ENCODE data around the gene PDE1C.

Gene PDE1C

DNA sequence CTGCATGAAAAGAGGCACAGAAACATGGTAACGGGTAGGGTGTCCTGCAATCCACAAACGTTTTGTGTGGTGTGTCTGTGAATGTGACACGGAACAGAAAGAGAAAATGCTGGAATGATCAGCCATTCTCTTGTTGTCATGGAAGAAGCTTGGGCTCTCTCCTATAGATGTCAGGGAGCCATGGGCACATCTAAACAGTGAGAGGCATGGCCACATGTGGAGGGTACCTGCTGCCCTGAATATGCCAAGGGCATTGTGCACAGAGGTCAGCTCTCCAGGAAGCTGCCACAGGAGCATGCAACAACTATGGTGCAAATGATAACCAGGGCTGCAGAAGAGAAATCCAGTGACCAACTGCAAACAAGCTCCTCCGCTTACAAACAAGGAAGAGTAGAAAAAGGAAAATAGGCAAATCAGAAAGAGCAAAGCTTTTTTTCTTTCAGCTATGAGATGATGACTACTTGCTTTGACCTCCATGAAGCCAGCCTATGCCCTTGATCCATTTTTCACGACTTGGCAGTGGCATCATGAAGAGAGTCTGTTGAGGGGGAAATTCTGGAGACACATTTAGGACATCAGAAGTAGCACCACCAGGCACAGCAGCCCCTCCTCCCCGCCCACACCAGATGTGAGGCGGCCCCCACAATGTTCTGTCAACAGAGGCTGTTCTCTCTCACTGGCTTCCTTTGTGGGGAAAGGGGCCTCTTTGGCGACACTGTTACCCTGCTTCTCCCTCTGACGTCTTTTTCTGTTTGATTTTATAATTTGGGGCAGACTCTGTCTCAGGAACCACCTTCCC is 4.8 kb upstream of the PDE1C start:
- no peak for DNase-seq (ENCODE audit: low read depth)

DNA sequence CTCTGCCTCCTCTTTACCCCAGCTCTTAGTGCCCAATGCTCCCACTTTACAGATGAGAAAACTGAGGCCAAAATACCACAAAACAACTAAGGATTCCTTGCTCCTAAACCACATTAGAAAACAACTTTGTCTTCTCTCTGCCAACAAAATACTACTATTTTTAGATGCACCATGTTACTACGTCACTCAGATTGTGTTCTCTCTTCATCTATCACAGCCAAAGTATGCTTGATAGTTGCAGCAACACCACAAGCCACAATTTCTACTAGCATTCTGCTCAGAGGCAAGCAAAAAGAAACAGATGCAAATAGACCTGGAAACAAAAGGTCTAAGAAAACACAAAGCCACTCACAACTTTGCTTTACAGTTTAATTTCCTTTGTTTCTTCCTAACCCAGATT is 3.3 kb upstream of the PDE1C start:
- DNase-seq (ENCODE audit: low read depth): no peak

DNA sequence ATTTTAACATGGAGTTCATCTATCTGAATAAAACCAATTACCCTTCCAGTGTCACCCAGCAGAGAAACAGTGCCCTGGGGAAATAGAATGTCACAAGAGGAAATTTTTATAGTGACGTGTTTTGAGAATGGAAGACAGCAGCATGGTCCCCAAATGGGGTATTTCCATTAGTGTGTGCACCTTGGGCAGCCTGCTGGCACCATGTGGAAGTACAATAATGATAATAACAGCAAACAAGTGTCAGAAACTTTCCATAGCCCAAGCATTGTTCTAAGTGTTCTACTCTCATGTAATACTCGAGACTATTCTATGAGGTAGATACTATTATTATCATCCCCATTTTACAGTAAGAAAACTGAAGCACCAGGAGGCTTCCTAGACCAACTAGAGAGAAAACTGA is 2.2 kb upstream of the PDE1C start:
- DNase-seq (ENCODE audit: low read depth): no peak

DNA sequence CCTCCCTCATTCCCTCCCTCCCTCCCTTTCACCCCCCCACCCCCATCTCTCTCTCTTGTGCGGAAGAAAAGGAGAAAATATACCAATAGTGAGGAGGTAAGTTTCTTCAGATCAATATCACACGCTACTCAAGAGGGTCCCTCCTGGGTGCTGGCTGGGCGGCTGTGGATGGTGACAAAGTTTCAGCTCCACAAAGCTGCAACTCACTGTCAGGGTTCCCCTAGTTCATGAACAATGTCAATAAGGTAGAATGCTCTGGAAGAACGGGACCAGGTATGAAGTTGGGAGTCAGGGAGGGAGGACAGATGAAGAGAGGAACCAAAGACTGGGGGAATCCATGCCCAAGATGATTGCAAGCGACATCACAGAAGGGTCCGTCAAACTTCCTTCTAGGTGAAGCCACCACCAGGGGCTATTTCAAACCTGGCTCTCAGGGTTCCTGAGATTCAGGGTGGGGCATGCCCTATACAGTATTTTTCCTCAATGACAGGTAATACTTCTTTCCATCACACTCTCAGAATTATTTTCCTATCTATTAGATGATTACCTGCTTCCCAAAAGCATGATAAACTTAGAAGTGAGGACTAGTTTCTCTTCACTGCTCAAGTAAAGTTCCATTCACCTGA is 1.4 kb upstream of the PDE1C start:
- no peak for DNase-seq (ENCODE audit: low read depth)

DNA sequence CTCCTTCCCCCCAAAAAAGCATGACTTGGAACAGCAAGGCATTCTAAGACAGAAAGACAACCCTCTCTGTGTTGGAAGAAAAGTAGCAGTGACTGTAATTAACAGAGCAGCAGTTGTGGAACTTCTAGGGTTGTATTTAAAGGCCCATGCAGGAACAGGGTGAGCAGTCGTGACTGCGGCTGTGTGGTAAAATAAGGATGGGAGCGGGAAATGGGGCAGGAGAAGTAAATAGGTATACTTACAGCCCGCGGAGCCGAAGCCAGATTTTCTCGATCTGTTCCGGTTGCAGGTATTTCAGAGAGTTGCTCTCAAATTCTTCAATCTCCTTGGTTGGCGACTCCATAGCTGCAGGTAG is 179 bp downstream of the PDE1C start:
- DNase-seq (ENCODE audit: low read depth): no peak

DNA sequence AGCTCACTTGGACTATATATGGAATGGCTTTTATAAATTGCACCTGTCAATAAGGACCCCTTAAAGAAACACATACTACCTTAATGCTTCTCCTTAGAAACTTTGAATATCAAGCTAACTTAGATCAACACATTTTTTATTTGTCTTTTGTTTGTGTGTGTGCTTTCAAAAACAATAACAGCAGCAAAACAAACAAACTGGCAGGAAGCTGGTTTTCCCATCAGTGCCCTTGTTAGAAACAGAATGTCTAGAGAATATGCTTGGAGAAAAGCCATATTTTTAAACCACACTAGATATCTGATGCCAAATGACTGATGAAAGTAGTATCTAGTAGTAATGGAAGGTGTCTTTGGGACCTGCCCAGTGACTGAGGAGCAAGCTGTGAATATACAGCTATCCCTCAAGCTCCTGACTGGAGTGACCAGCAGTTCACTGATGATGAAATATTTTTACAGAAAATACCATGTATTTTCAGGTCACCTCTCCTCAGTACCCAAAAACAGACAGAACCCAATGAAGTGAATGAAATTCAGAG is 1.0 kb downstream of the PDE1C start:
- DNase-seq (ENCODE audit: low read depth): no peak

DNA sequence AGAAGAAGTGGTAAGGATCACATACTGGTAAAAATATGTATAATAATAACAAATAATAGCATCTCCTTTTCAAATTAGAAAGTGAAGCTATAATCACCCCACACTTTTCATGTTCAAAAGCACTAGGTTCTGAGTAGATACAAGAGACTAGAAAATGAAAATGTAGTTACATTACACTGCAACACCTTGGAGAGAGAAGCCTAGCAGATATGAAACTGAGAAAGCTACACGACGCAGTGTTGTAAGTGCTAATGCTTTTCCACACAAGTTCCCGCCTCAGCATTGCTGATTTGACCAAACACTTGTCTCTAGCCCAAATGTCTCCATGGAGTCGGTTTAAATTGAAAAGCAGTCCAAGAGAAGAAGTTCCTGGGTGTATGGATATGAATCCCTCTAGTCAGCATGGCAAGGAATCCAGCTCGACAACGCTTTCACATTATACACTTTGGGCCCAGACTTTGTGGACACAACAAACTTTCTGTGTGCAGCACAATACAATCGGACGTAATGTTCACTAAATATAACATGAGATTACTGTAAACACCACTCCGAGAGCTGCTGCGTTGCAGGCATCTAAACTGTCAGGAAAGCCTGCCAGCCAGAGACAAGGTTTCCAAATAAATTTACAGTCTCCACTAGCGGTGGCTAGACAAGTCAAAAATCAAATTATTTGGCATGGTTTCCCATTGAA is 1.7 kb downstream of the PDE1C start:
- no peak for DNase-seq (ENCODE audit: low read depth)

DNA sequence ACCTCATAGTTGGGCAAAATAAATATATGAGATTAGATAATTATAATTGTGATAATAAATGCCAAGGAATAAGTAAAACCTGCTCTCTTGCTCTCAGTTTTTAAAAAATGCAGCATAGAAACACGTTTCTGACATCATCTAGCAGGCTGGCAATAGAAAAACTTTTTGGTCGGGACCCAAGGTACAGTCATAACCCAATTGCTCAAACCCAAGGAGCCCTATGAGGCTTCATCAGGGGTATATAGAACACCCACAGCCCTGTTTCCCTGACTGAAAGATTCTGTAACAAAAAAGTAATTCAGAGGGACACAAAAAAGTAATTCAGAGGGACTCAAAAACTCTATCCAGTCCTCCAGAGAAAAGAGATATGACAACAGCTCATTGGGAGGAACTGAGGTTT is 3.8 kb downstream of the PDE1C start:
- no peak for DNase-seq (ENCODE audit: low read depth)

DNA sequence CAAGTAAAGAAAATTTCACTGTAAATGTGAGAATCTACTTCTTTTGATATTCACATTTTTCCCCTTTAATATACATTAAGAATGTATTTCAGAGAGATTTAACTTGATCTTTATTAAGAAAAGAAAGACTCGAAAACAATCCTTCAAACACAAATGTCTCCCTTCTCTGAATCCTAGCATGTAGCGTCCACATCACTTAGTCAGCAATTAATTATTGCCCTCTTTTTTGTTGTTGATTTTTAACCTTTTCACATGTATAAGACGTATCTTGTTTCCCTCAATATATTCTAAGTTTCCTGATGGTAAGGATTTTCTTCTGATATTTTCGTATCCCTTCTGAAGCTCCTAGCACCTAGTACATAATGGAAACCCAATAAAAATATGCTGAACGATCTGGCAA is 6.6 kb downstream of the PDE1C start:
- DNase-seq (ENCODE audit: low read depth): no peak

DNA sequence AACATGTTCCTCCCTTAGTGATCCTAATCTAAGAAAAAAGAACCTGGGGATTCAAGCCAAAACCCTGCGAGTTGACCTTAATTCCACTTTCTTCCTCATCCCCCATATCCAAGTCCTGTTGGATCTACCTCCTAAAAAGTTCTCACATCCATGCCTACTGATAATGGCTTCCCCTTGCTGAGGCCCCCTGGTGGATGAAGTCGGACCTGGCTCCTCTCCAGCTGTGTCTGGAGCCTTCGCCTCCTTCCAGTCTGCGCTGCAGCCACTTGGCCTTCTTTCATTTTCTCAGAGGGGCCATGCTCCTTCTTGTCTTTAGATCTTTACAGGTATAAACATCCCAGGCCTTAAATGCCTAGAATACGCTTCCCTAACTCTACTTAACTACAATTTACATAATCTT is 8.1 kb downstream of the PDE1C start:
- no peak for DNase-seq (ENCODE audit: low read depth)

DNA sequence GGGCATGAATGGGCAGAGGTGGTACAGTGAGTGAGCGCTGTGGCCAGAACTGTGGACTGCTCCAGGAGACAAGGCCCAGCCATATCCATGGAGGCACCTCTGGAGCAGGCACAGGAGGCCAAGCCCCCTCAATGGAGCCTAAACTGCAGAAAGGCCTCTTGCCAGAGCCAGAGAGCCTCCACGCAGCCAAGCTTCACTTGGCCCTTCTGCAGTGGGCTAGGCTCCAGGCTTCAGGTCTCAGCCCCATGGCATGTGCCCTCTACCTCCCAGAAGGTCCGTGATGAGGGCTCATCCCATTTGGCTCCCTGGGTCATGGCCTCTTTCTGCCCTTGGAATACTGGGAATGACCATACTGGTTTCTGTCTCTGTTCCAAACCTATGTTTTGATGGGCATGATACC is 8.9 kb downstream of the PDE1C start:
- DNase-seq (ENCODE audit: low read depth): no peak

DNA sequence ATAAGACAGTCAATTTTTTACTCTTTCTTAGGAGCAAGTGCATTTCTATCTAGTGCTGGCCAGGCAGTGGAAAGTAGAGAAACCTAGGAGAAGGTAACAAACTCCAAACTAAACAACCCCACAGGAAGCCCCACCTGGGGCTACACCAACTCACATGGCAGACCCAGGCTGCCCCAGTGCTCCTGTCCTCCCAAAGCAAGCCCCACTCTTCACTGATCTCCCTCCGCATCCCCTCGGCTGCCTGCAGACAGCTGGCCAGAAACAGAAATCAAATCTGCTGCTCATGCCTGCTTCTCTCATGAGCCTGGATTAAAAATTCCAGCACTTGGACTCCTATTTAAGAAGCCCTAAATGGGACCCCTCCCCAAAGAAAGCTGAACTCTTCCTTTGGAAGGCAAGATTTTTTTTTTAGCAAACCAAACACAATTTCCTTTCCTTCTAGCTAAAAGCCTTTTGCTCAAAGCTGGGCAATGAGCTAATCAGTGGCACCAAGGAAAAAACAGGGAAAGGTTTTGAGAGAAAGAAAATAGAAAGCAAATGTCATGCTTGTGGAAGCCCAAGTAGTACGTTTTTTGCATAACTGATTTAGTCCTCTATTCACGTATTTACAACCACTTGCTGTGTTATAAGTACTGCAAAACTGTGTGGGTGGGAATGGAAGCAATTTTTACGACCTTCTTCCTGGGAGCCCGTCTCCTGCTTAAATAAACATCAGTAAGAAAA is 10.8 kb downstream of the PDE1C start:
- no peak for DNase-seq (ENCODE audit: low read depth)

DNA sequence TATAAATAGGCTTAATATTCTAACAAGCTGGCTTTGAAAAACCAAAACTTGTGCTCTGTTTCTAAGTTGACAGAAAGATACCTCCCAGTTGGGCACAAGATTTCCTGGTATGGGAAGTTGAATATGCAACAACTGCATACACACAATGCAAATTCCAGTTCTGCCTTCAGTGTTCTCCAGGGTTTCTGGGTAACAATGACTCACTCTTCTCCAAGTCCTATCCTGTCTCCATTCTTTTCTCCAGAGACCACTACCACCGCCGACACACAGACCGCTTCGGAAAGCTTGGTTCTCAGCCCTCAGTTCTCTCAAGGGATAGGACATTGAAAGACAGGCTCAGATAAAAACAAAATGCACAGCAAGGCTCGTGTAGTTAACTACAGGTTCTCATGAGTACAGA is 12.2 kb downstream of the PDE1C start:
- DNase-seq (ENCODE audit: low read depth): no peak

DNA sequence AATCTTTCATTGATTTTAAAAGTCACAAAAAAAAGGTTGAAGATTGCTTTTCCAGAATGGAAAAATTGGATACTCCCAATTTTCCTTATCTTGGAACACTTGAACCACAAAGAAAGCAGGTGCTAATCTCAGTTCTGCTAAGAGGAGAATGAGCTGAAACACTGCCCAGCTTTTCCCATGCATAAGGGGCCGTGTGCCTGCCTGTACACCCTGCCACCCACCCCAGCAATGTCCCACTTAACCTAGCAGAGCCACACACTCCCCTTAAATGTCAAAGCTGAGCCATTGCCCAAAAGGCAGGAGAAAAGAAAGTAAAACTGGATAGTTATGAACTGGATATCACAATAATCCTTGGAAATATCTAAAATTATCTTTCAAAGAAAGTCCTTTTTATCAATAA is 13.4 kb downstream of the PDE1C start:
- no peak for DNase-seq (ENCODE audit: low read depth)

DNA sequence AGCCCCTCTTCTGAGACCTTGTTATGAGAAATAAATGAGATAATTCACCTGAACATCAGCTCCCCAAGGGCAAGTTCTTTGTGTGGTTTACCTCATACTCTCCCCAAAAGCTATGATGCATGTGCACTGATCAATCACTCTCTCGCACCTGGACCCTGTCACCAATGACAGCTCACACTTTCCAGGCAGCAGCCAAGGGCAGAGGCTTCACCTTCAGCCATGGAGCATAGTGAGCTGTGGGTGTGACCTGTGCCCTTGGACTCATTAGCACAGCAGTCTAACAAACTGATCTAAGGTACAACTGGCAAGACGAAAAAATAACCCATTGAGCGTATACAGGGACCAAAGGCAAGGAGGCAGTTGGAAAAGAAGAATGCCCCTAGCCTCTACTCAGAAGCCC is 17.0 kb downstream of the PDE1C start:
- DNase-seq (ENCODE audit: low read depth): no peak

DNA sequence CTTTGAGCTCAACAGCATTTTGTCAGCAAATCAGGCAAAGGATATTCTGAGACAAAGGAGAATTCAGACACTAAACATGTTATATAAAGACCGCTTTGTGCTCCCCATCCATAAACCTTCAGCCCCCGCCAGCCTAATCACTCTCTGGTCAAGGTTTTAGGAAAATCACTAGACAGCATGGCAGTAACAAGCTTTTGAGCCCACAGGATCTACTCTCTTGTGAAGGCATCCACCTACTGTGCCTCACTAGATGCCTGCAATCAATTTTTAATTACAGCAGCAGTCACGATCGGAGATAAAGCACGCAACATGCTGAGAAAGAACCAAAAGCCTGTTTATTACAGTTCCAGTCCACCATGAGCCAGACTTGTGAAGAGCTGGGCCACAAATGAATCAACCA is 19.1 kb downstream of the PDE1C start:
- DNase-seq (ENCODE audit: low read depth): no peak

DNA sequence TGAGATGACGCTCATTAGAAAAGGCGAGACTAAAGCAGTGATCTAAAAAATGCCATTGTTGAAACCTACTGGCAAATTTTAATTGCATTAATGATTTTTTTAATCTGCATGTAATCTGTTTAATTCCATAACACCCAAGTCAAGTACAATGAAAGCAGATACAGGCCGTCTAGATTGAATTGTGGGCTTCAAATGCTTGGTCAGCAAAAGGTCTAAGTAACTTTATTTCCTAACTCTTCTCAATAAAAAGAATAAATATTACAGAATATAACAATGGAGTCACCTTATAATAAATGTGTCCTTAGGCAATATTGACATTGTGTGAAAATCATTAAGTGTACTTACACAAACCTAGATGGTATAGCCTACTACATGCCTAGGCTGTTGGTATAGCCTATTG is 20.6 kb downstream of the PDE1C start:
- DNase-seq (ENCODE audit: low read depth): no peak

DNA sequence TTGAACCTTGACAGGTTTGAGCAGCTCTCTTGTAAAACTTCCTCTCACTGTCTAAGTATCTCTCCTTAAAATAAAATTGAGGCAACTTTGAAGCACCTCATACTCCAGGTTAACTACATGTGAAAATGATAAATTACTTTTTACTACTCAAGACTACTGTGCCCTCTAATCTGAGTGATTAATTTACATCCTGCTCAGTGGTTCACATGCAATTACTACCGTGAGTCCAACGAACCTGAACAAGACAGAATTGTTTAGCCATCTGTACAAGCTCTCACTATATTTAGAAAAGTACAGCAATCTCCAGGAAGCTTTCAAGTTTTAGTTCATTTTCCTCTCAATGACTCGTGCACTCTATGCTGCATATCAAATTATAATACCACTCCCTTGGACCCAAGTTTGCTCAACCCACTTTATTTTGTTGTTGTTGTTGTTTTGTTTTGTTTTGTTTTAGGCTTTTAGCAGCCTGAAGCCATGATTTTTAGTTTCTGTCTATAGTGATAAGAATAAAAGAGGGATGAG is 21.2 kb downstream of the PDE1C start:
- no peak for DNase-seq (ENCODE audit: low read depth)

DNA sequence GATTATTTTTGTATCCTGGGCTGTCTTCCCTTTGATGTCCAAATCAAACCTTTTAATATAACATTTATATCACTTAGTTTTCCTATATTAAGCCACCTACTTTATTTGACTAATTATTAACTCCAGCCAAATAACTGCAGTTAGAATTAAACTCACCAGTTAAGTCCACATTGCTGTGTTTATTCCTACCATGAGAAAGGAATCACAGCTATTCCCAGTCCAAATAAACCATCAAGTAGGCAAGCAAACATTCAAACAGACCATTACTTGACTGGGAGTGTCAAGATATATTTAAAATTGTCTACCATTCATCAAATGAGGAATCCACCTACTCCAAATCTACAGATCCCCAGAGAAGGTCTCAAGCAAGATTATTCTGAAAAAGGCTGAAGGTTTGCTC is 22.4 kb downstream of the PDE1C start:
- DNase-seq (ENCODE audit: low read depth): no peak

DNA sequence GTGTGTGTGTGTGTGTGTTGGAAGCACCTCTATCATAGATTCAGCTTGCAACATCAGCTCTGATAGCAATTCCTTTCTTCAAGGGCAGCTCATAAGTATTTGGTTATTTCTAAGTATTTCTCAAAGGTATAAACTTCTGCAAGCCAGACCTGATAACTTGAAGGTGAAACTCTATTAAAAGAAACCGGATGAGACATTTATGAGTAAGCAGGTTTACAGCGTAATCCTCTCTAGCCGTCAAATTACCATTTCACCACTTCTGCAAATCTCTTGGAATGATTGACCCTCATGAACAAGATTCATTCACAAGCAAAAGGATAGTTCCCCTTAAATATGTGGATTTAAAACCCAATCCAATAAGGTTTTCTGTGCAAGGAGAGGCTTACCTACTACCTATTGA is 23.1 kb downstream of the PDE1C start:
- no peak for DNase-seq (ENCODE audit: low read depth)

DNA sequence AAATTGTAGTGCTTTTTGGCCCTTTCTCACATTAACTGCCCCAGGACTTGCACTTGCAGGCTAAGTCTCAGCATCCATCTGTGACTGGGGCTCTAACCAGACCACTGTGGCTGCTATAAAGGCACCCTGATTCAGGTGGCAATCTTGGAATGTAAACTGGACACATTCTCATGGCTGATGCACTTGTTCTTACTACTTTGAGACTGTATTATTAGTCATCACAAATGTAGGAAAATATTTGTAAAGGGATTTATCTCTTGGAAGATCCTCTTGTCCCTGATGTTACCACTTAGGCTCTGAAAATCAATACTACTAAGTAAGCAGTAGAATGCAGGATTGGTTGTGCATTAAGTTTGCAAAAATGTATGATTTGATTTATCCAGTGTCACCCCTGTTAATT is 25.0 kb downstream of the PDE1C start:
- DNase-seq (ENCODE audit: low read depth): no peak

DNA sequence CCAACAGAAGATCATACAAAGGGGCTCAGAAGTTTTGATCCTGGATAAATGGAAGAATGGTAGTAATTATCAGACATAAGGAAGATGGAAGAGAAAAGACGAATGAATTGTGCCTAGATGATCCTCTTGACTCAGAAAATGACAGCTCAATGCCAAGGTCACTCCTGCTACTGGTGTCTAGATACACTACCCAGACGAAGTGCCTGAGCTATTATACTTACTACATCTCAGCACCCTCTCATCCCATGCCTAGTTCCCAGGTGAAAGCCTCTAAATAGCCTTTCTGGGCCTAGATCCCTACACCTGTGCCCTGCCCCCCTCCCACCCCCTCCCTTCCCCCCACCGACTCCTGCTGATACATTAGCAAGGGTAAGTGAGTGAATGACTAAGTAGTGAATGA is 25.5 kb downstream of the PDE1C start:
- DNase-seq (ENCODE audit: low read depth): no peak
